GM04503 (cell line): Measurements from ENCODE around the gene CEACAM7.
"Not testable (repeated sequence)": the region's sequence is repeated elsewhere in the genome, so short reads cannot be mapped to it uniquely, and the experiment has no call there.

Source experiments
- DNase-seq: peaks from one replicate; pipeline ENCODE4 v3.0.0-alpha.2; 2012; ENCODE audit warnings: low read depth

Gene CEACAM7

GRCh38 chr19:41656756-41657155 lies 31.3 kb downstream of the CEACAM7 start:
- DNase-seq = not testable (repeated sequence)

DNA sequence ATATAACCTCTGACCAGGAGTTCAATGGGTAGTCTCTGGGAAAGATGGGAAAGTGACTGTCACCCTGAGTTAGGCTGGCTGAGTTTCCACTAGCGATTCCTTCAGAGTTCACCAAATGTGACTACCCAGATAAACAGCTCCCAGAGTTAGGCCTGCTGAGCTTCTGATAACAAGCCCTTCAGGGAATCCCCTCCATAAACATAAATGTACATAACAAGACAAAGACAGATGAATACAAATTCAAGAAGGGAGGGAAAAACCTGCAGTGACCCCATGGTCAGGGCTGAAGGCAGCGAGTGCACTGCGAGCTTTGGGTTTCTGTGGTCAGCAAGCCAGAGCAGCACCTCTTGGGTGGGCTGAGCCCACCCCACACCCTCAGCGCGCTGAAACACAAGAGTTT lies 35.8 kb downstream of the CEACAM7 start:
- no peak for DNase-seq

- DNase-seq = no peak
Observed at GRCh38 chr19:41649827-41650226, 38.2 kb downstream of the CEACAM7 start.

- no peak for DNase-seq
Observed at GRCh38 chr19:41646589-41647204, 41.4 kb downstream of the CEACAM7 start.

DNA sequence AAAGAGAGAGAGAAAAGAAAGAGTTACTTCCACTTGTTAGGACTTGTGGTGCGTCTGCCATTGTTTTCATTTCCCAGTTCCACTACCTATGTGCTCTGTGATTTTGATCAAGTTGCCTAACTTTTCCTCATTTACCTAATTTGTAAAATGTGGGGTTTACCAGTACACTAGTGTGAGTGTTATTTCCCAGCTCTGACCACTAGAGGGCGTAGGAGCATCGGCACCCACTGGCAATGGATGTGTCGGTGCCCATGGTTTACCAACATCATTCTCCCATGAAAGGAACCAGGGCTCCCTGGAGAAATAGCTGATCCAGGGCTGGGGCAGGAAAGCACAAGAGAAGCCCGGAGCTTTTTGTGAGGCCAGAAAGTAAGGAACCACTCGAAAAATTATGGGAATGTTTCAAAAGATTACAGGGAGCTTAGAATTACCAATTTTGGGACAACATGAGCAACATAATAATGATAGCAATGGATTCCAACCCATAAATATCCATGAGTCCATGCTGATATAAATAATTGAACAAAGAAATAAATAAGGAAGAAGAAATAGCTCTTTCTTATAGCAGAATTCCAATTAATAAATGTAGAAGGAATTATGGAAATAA lies 46.1 kb downstream of the CEACAM7 start:
- DNase-seq = no peak

GRCh38 chr19:41638641-41639081 lies 49.4 kb downstream of the CEACAM7 start:
- no peak for DNase-seq

DNA sequence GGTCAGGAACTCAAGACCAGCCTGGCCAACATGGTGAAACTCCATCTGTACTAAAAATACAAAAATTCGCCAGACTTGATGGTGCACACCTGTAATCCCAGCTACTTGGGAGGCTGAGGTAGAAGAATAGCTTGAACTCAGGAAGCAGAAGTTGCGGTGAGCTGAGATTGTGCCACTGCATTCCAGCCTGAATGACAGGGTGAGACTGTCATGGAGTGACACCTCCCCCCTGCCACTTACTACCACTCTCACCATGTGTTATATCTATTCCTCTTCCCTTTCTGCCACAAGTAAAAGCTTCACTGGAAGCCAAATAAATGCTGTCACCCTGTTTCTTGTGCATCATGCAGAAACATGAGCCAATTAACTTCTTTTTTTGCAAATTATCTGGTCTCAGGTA lies 50.6 kb downstream of the CEACAM7 start:
- DNase-seq = no peak

GRCh38 chr19:41627966-41628675 lies 59.9 kb downstream of the CEACAM7 start:
- DNase-seq = no peak

GRCh38 chr19:41626877-41627276 lies 61.2 kb downstream of the CEACAM7 start, which contains the start of gene CEACAM4:
CEACAM4 (minus strand) TSS chr19:41627074; CDS start chr19:41626963, 111 bp downstream.
- no peak for DNase-seq

DNA sequence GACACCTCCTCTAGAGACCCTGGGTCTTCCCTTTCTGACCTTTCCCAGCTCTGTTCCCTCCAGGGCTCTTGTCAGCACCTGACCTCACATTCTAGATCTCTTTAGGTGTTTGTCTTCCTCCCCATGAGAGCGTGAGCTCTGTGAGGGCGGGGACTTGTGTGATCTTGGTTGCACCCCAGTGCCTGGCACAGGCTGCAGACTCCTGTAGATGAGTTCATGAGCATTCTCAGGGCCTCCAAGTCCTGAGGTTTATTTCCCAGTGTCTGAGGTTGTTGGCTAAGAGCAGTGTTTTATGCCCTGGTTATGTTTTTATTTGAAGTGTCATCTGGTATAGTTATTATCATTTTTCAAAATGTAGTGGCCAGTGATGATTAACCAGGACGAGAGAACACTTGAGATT lies 61.8 kb downstream of the CEACAM7 start:
- no peak for DNase-seq

DNA sequence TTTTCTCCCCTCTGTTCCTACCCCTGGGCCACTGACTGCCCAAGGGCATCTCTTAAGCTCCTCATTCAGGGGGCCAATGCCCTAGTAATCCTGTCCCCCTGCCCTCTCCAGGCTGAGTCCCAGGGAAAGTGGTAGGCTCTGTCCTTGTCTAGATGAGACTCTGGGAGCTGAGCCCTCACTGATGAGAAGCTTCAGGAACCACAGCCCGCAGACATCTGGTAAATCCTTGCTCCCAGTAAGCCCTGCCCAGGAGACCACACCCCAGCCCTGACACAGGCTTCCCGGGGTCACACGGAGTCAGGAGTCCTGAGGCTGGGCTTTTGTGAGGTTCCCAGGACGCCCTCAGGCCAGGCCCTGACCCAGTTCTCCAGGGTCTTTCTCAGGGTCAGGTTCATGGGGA lies 63.1 kb downstream of the CEACAM7 start:
- DNase-seq = no peak

DNA sequence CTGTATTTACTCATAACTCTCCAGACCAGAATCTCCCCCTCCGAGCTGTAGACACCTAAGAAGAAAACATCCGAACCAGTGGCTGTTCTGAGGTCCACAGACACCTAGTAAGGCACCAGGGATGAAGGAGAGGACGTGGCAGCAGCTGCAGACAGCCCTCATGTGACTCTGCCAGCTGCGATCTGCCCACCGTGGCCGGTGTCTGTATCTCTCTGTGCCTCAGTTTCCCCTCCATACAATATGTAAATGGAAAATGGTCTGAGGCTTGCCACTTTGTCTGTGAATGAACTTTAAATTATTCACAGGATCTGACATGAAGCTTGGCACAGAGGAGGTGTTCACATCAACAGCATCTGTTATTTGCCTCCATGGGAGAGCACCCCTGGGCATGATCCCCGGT lies 63.6 kb downstream of the CEACAM7 start:
- no peak for DNase-seq

- no peak for DNase-seq
Observed at GRCh38 chr19:41623360-41623759, 64.7 kb downstream of the CEACAM7 start.
